HG03439 (cell line): ENCODE measurements around the gene EIF5A.
A peak's percentile ranks its signal among the peaks of the same experiment; 100 is the strongest.

Experiments used
- ATAC-seq: cut with Tn5 transposase; IDR thresholded peaks from one replicate; pipeline ENCODE4 v1.9.1; 2021; ENCODE audit warnings: mild to moderate bottlenecking, moderate library complexity; ENCODE audit not compliant: unreplicated experiment

The EIF5A gene

DNA sequence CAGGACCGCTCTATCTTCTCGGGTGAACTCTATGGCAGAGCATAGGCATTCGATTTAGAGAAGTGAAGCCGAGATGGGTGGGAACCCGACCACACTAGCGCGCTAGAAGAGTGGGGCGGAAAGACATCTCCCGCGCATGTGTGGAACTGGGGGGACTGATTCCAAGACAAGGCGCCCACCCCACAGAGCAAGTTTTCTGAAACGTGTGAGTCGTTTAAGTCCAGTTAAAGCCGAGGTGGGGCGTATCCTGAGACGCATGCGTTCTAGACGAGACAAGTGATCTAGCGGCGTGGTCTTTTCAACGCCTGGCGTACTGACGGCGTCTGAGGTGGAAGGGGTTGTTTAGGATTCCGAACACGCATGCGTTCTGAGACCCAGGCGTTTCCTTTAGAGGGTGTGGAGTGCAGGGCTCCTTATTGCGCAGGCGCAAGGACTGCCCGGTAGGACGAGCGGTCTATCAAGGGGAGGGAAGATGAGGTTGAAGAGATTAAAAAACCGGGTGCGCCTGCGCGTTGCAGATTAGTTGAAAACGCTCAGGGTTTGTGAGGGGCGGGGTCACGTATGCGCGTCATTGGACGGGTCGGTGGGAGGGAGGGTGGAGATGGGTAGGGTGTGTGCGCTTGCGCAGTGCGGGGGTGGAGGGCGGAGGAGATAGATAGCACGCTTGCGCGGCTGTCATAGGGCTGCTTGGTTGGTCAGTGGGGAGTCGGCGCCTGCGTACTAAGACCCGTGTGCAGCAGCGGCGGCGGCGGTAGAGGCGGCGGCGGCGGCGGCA lies at the start of gene EIF5A:
Gene EIF5A (plus strand): TSS at position 718 of the 775 bp plus-strand sequence. CDS start 2,008 bp downstream, outside the sequence.
- peak; percentile 68 for ATAC-seq

DNA sequence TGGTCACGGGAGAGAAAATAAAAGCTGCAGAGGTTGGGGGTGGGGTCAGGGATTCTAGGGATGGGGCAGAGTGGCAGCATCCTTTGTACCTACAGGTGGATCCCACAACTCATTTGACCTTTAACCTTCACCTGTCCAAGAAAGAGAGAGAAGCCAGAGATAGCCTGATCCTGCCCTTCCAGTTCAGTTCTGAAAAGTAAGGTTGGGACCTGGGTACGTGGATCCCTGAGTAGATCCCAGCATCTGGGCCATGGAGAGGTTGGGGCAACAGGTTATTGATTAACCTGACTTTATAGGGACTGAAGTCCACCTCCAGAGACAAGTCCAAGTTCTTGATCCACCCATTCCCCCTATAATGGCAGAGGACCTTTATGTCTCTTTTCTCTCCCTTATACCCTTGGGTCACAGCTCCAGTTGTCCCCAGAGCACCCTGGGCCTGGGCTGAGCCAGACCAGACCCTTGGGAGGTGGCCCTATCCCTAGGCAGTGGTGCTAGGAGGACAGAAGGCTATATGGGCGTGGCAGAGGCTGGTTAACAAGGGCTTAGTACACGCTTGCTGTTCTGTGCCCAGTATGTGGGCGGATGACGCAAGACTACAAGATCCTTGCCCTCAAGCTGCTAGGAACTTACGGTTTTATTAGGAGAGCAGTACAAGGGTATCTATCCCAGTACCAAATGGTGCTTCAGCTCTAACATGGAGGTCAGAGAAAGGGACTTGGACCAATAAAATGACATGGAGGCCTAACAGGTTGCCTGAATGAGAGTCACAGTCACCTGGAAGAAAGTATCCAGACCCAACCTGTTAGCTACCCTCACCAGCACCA lies 48.5 kb upstream of the EIF5A start:
- ATAC-seq: no peak

DNA sequence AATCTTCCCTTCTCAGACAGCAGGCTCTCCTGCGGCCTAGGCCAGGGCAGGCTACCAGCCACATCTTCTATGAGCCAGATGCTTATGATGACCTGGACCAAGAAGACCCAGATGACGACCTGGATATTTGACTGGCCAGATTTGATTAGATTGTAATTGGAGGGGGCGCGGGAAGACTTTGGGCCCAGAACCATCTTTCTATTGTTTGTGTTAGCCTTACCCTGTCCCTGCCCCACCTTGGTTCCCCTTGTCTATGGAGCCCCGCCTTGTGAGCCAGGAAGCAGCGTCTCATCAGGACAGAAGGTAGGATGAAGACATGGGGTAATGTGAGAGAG lies 47.9 kb upstream of the EIF5A start:
- no peak for ATAC-seq

DNA sequence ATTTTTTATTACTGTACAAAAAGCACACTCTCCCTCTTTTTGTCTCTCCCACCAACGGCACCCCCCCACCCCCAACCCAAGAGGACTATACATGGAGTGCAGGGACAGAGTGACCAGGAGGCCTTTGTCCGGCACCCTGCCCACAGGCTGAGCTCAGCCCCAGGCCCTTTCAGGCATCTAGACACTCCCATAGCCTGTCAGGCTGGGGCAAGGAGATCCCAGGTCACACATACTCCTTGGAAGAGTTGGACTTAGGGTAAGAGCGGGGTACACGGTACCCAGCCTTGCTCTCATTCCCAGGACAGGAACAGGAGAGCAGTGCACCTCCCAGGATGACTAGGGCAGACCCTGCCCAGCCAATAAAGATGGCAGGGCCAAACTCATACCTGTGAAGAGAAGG lies 47.3 kb upstream of the EIF5A start:
- ATAC-seq: no peak

DNA sequence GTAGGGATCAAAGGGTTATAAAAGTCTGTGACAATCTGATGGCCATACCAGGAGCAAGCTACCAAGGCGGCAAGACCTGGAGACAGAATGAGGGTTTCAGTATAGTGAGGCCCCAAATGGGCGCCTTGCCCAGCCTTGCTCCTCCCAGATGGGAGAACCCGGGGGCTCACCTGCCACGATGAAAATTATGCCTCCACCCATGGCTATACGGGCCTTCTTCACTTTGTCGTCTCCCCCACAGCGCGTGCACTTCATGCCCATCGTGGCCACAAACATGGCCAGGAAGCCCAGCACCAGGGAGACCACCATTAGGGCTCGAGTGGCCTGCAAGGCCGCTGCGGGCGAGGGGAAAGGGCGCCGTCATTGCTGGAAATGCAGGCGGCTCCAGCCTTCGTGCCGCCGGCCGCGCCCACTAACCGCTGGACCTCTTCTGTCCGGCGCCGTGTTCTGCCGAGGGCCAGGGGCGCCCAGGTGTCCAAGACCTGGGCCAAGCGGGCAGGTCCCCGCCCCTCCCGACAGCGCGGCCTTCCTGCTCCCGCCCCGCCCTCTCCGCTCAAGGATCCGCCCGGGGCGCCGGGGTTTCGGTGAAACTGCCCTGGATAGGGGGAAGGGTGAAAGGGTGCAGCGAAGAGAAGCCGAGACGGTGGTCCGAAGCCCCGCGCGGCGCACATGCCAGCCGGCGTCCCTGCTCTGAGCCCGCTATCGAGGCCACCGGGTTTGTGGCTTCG lies 46.6 kb upstream of the EIF5A start:
- no peak for ATAC-seq

DNA sequence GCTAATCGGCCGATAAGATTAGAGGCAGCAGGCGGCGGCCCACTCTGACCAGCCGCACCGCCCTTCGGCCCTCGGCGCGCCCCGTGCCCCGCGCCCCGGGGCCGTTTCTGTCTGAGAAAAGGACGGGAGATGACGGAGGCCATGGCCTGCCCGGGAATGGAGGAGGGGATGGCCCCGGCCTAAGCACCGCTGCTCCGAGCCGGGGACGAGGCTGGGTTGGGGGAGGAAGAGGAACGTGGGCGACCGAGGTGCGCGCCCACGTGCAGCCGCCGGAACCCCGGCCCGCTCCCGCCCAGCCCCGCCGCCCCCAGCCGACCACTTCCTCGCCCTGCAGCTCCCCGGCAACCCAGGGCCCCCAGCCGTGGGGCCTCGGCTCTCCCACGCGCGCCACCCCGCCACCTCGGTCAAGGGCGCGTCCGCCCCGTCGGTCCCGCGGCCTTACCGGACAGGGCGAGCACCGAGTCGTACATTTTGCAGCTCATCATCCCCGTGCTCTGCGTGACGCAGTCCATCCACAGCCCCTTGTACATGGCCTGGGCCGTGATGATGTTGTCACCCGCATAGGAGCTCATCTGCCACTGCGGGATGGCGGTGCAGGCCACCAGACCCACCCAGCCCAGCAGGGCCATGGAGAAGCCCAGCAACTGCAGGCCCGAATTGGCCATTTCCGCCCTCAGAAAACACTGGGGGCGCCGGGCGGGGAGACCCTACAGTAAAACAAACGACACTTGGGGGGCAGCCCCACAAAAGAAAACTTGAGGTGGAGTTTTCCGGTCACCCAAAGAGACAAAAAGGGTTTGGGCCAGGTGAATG lies 45.8 kb upstream of the EIF5A start:
- ATAC-seq: no peak

DNA sequence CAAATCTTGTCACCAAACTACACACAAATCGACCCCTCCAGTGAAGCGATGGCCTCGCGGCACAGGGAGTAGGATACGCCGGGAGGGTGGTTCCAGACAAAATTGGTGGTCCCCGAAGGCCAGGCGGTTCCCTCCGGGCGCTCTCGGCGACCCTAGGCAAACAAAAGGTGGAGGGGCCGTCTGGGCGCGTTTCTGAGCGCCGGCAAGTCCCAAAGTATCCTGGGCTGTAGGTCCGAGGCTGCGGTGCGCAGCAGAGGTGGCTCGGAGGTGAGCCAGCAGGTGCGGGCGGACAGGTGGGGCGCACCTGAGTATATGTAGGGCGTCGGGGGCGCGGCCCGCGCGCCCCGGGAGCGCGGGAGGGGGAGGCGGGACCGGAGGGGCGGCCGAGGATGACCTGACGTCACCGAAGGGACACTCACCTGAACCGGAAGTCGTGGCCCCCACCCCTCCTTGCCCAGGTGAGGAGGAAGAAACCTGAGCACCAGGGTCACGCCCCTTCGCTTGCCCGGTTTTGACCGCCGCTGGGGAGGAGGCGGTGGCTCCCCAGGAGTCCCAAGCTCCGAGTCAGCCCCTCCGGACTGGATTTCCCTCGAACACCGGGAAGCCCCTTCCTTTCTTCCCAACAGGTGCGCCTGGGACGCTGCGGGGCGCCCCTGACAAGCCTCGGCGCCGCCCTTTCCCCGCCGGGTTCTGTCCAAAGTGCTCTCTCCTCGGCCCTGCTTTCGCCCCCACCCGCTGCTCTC lies 45.1 kb upstream of the EIF5A start, which contains the start of gene CLDN7:
Gene CLDN7 (minus strand): TSS at position 287 of the 743 bp plus-strand sequence. CDS start 435 bp downstream, outside the sequence.
- ATAC-seq: no peak

DNA sequence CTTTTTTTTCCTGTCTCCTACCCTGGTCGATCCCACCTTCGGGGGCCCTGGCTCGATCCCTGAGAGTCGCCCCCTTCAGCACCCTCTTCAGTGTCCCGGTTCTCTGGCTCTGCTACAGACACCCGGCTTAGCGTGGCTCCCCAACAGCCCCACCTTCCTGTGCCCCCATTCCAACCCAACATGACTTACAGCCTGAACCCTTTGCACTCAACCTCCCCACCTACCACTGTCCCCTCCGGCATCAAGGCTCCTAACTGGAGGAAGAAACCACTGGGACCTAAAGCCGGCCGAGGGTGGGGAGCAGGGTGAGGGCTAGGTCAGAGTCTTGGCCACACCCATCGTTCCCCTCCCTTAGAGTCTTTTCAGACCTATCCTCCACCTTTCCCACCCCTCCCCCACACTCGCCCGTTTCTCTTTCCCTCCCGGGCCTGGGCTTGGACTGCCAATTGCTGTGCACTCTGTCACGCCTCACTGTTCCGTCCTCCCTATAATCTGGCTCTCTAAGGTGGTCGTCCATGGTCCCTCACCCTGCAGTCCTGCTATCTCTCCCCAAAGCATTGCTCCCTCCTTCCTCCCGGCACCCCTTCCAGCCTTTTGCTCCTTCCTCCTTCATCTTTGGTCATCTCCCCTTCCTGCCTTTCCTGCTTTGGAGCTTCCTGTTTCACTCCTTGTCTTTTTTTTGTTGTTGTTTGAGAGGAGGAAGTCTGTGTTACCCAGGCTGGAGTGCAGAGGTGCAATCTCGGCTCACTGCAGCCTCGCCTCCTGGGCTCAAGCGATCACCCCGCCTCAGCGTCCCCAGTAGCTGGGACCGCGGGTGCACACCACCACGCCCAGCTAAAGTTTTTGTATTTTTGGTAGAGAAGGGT lies 44.3 kb upstream of the EIF5A start:
- ATAC-seq: no peak

DNA sequence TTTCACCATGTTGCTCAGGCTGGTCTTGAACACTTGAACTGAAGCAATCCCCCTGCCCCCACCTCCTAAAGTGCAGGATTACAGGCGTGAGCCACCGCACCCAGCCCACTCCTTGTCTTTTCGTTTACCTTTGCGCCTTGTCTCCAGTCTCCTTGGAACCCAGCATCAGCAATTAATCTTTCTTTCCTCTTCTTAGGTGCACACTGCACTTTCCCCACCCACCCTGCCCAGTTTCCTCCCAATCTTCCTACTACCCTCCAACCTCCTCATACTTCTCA lies 43.7 kb upstream of the EIF5A start:
- ATAC-seq: no peak

DNA sequence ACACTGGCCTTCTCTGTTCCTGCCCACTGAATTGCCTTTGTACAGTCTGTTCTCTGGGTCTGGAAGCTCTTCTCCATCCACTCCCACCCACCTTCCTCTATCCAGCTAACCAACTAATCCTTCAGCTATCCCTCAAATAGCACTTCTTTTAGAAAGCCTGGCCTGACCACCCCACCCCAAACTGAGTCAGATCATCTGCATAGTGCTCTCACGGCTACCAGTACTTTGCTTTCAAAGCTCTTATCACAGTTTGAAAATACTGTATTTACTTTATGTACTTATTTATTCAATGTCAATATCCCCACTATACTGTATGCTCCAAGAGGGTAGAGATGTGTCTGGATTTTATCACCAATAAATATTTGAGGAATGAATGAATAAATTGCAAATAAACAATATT lies 40.6 kb upstream of the EIF5A start:
- no peak for ATAC-seq

DNA sequence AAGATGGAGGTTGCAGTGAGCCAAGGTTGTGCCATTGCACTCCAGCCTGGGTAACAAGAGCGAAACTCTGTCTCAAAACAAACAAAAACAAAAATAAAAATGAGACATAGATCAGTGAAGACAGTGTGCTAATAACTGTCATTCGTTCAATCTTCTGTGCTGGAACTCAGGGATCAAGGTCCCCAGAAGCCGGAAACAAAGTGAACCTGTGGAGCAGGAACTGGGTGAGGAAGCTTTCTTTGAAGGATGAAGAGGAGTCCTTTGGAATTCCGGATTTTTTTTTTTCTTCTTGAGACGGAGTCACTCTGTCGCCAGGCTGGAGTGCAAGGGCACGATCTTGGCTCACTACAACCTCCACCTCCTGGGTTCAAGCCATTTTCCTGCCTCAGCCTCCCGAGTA lies 28.0 kb upstream of the EIF5A start:
- ATAC-seq: no peak

DNA sequence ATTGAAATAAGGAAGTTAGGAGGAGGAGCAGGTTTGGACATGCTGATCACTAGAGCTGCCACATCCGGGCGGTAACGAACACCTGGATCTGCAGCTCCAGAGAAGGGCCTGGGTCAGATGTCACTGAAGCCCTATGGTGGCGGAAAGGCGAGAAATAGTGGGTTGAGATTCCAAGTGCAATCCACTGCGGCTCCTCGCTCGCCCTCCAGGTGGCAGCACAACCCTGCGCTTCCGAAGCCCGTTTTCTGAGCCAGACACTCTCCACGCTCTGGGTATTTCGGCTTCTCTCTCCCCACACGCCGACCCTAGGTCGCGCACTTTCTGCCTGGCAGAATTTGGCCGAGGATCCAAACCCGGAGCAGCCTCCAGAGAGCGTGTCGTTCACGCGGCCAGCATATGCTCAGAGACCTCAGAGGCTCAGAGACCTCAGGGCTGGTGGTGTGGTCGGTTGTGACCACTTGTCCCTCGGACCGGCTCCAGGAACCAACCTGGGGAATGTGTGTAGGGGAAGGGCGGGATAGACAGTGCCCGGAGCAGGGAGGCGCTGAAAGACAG lies 26.8 kb upstream of the EIF5A start:
- peak; percentile 60 for ATAC-seq

DNA sequence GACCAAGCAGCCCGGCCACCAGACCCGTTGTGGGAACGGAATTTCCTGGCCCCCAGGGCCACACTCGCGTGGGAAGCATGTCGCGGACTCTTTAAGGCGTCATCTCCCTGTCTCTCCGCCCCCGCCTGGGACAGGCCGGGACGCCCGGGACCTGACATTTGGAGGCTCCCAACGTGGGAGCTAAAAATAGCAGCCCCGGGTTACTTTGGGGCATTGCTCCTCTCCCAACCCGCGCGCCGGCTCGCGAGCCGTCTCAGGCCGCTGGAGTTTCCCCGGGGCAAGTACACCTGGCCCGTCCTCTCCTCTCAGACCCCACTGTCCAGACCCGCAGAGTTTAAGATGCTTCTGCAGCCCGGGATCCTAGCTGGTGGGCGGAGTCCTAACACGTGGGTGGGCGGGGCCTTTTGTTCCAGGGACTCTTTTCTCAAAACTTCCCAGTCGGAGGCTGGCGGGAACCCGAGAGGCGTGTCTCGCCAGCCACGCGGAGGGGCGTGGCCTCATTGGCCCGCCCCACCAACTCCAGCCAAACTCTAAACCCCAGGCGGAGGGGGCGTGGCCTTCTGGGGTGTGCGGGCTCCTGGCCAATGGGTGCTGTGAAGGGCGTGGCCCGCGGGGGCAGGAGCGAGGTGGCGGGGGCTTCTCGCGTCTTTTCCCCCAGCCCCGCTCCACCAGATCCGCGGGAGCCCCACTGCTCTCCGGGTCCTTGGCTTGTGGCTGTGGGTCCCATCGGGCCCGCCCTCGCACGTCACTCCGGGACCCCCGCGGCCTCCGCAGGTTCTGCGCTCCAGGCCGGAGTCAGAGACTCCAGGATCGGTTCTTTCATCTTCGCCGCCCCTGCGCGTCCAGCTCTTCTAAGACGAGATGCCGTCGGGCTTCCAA lies 26.1 kb upstream of the EIF5A start, which contains the start of gene SLC2A4:
Gene SLC2A4 (plus strand): TSS at position 645 of the 879 bp plus-strand sequence. CDS start 217 bp downstream, at position 862.
- peak; percentile 48 for ATAC-seq

DNA sequence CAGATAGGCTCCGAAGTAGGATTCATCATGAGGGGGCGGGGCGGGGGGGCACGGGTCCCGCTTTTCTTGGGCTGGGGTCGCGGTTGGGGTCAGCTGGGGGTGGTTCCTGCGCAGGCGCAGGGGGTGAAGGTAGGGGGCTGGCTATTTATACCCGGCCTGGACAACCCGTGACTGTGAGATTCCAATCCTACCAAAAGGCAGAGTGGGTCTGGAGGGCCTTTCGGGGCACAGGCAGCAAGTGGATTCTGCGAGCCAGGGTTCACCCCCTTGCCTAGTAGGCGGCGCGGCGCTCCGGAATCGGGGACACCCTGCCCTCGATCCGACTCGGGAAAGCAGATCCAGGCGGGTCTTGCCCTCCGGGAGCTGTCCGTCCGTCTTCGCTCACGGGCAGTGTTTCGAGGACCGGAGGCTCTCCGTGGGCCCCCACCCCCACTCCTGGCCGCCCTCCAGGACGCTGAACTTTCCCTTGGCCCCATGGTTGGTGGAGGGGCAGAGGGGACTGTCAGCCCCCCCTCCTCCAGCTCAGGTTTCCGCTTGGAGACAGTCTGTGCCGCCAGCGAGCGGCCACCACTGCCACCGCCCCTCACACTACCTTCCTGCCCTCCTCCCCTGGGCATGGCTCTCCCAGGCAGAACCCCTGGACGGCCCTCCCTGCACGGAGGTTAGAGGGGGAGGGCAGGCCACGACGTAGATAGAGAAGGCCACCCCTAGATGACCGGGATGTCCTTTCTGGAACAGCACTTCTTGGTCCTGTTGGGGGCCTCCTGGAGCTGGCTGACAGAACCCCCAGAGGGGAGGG lies 25.3 kb upstream of the EIF5A start:
- no peak for ATAC-seq

DNA sequence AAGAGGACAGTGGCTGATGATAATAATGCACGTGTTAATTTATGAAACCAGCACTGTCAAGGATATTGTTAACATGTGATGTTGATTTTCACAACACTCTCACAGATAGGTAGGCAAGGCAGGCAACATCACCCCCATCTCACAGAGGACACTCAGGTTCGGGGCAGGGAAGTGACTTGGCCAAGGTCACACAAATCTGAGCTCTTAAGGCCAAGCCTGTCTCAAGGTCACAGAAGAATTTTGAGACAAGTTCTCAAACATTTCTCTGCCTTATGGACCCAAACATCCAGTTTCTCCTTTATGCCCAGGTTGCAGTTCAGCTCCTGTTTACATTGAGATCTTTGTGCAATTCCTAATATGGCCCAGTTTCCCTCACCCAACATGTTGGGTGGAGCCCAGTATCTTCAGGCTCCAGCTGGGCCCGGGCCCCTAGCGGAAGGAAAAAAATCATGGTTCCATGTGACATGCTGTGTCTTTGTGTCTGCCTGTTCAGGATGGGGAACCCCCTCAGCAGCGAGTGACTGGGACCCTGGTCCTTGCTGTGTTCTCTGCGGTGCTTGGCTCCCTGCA lies 24.6 kb upstream of the EIF5A start:
- ATAC-seq: no peak

DNA sequence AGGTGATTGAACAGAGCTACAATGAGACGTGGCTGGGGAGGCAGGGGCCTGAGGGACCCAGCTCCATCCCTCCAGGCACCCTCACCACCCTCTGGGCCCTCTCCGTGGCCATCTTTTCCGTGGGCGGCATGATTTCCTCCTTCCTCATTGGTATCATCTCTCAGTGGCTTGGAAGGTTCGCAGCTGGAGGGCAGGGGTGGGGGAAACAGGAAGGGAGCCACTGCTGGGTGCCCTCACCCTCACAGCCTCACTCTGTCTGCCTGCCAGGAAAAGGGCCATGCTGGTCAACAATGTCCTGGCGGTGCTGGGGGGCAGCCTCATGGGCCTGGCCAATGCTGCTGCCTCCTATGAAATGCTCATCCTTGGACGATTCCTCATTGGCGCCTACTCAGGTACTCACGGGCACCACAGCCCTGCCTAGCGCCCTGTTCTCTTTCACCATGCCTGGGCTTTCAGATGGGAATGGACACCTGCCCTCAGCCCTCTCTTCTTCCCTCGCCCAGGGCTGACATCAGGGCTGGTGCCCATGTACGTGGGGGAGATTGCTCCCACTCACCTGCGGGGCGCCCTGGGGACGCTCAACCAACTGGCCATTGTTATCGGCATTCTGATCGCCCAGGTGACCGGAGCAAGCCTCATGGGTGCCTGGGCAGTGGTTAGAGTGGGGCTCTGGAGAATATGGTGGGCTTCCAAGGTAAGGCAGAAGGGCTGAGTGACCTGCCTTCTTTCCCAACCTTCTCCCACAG lies 23.8 kb upstream of the EIF5A start:
- no peak for ATAC-seq
